Osteoblast (primary cell): Measurements from ENCODE around the gene CCDC191. TPM values are rescaled to one million over a fixed set of nuclear protein-coding genes. Genes with fewer than 3 reads are reported as not detected.

Source experiments
- DNase-seq: peaks from one replicate; pipeline ENCODE4 v3.0.0; 2011; ENCODE audit warnings: low spot score, mixed read lengths; ENCODE audit not compliant: insufficient read length; ENCODE audit errors: missing footprints
- H2AFZ ChIP-seq: 2 replicates; pipeline ENCODE4 v1.6.0; 2011; ENCODE audit warnings: mild to moderate bottlenecking, low read length
- H3K27ac ChIP-seq: 2 replicates; pipeline ENCODE4 v1.5.1; 2011; ENCODE audit warnings: mild to moderate bottlenecking, low read depth, low read length, moderate library complexity
- H3K27me3 ChIP-seq: 2 replicates; pipeline ENCODE4 v1.6.0; 2012; ENCODE audit warnings: mild to moderate bottlenecking, control low read depth, inconsistent platforms, low read length, moderate library complexity; ENCODE audit not compliant: insufficient read depth
- H3K36me3 ChIP-seq: 2 replicates; pipeline ENCODE4 v1.5.1; 2011; ENCODE audit warnings: mild to moderate bottlenecking, low read length, control low read depth, moderate library complexity; ENCODE audit not compliant: insufficient read depth
- H3K4me1 ChIP-seq: 2 replicates; pipeline ENCODE4 v1.5.1; 2011; ENCODE audit warnings: mild to moderate bottlenecking, low read length, control low read depth, moderate library complexity; ENCODE audit not compliant: insufficient read depth
- H3K4me2 ChIP-seq: 2 replicates; pipeline ENCODE4 v1.6.0; 2011; ENCODE audit warnings: mild to moderate bottlenecking, low read length; ENCODE audit not compliant: insufficient read depth
- H3K4me3 ChIP-seq: fragments of 200-600 bp; sonication (generic); 3 replicates; pipeline ENCODE4 v1.5.1; 2012; ENCODE audit warnings: mild to moderate bottlenecking, low read length, inconsistent platforms; ENCODE audit not compliant: insufficient read depth
- H3K79me2 ChIP-seq: 2 replicates; pipeline ENCODE4 v1.6.0; 2012; ENCODE audit warnings: mild to moderate bottlenecking, low read length, control low read depth, inconsistent platforms; ENCODE audit not compliant: insufficient read depth
- H3K9me3 ChIP-seq: 2 replicates; pipeline ENCODE4 v1.5.1; 2011; ENCODE audit warnings: low read depth, low read length, control low read depth
- H4K20me1 ChIP-seq: 2 replicates; pipeline ENCODE4 v1.6.0; 2012; ENCODE audit warnings: mild to moderate bottlenecking, low read length, control low read depth; ENCODE audit not compliant: insufficient read depth
- total RNA-seq: library from RNA; depleted of rRNA; stranded (reverse); fragments of >200 nt; gene quantifications from 2 replicates; pipeline ENCODE4 v1.2.3, GENCODE V29; 2012
- TF ChIP-seq, protein P1 (sequence below): IDR thresholded peaks from 2 replicates; pipeline ENCODE4 v1.5.1; 2011; ENCODE audit warnings: mild to moderate bottlenecking, low read depth, low read length, moderate library complexity; ENCODE audit errors: extremely low read depth

The CCDC191 gene
- total RNA-seq, 1 donor, result 4.0 TPM

DNA sequence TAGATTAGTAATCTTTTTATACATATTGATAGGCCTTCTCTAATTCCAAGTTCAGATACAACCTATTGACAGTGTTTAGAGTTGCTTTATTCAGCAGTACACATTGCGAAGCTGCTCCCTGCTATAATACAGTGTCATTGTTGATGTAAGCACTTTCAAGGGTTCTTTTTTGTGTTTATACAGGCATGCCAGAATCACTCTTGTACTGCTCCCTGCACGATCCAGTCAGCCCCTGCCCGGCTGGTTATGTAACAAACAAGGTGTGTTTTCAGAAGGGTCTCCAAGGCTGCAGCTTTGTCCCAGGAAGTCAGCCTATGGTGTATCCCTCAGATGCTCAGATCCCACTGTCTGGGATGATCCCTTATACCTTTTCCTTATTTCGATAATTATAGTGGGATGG, 11.5 kb upstream of the CCDC191 start:
- Histone ChIP-seq H4K20me1 (no peaks in the 10 kb centered on the region), H3K4me3 (no peak overlapping the region)

DNA sequence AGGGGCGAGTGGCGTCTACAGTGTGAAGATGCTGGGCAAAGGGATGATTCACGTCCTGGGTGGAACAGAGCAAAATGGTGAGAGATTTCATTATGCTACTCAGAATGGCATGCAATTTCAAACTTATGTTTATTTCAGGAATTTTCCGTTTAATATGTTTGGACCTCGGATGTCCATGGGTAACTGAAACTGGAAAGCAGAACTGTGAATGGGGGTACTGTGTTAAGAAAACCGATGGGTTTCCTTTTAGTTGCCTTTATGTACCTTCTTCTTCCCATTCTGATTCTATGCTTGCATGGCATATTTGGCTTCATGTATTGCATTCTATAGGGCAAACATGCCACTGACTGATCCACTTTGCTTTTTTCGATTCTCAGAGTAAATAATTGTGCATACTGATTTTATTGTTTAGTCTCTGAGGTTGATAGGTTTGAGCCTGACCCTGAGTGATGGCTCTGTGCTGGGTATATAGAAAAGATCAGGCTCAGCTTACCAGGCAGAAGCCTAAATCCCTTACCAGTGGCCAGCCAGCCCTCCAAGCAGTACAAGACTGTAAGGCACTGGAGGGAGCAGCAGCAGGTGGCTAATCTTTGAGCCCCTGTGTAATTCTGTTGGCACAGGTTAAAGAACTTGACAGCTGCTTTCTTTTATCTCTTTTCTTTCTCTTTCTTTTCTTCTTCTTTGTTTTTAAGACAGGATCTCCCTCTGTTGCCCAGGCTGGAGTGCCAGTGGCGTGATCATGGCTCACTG, 4.8 kb upstream of the CCDC191 start:
- TF ChIP-seq, protein P1, sequence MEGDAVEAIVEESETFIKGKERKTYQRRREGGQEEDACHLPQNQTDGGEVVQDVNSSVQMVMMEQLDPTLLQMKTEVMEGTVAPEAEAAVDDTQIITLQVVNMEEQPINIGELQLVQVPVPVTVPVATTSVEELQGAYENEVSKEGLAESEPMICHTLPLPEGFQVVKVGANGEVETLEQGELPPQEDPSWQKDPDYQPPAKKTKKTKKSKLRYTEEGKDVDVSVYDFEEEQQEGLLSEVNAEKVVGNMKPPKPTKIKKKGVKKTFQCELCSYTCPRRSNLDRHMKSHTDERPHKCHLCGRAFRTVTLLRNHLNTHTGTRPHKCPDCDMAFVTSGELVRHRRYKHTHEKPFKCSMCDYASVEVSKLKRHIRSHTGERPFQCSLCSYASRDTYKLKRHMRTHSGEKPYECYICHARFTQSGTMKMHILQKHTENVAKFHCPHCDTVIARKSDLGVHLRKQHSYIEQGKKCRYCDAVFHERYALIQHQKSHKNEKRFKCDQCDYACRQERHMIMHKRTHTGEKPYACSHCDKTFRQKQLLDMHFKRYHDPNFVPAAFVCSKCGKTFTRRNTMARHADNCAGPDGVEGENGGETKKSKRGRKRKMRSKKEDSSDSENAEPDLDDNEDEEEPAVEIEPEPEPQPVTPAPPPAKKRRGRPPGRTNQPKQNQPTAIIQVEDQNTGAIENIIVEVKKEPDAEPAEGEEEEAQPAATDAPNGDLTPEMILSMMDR, result no peak
- H3K27ac ChIP-seq, result no peak overlapping the region
- peaks cover 8% of the 10 kb centered on the region for H3K36me3 ChIP-seq
- no peak for DNase-seq
- H3K4me3 ChIP-seq, result no peak overlapping the region
- no peaks in the 10 kb centered on the region for H3K27me3 ChIP-seq
- H3K9me3 ChIP-seq, result no peaks in the 10 kb centered on the region
- H3K4me2 ChIP-seq, result no peak overlapping the region
- peaks cover 61% of the 10 kb centered on the region for H3K79me2 ChIP-seq
- H2AFZ ChIP-seq, result no peak overlapping the region
- no peaks in the 10 kb centered on the region for H4K20me1 ChIP-seq
- H3K4me1 ChIP-seq, result peaks cover 10% of the 10 kb centered on the region

More for the DNA sequence above, 11.5 kb upstream of the CCDC191 start:
- Histone ChIP-seq H3K27ac (no peak overlapping the region), H3K36me3 (peaks cover 30% of the 10 kb centered on the region), H2AFZ (no peak overlapping the region), H3K9me3 (no peaks in the 10 kb centered on the region), H3K4me1 (no peaks in the 10 kb centered on the region), H3K79me2 (peaks cover 7% of the 10 kb centered on the region), H3K27me3 (no peaks in the 10 kb centered on the region), H3K4me2 (no peak overlapping the region)
- TF ChIP-seq, protein P1, result no peak
- DNase-seq, result no peak

DNA sequence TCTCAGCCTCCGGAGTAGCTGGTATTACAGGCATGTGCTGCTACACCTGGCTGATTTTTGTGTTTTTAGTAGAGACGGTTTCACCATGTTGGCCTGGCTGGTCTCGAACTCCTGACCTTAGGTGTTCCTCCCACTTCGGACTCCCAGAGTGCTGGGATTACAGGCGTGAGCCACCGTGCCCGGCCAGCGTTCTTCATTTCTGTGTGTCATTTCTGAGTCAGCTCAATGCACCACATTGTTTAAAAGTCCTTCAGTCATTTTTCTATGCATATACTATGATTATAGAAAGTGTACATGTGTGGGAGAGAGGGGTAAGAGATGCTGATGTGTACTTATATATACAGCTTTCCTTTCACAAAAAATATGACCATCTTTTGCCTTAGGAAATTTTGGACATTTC, 2.3 kb upstream of the CCDC191 start:
- DNase-seq, result no peak
- Histone ChIP-seq H3K4me1 (peaks cover 16% of the 10 kb centered on the region), H2AFZ (no peak overlapping the region), H3K9me3 (no peaks in the 10 kb centered on the region), H3K4me3 (no peak overlapping the region), H4K20me1 (no peaks in the 10 kb centered on the region), H3K27me3 (no peaks in the 10 kb centered on the region), H3K36me3 (no peaks in the 10 kb centered on the region), H3K27ac (no peak overlapping the region), H3K79me2 (peaks cover 60% of the 10 kb centered on the region), H3K4me2 (no peak overlapping the region)
- TF ChIP-seq, protein P1, result no peak

DNA sequence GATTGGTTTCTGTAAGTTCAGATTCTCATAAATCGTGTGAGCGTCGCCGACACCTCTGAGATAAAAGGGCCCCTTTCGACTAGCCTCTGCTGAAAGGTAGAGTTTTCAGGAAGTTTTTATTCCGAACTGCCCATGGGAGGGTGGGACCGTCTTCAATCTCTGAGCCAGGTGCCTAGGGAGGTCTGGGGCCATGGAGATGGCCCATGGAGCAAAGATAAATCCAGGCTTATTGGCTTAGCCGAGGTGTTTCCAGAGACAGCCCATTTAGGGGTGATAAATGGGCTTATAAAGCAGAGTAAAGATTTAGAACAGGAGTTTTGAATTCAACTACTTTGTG, 653 bp upstream of the CCDC191 start:
- H3K79me2 ChIP-seq, result peaks cover 52% of the 10 kb centered on the region
- H4K20me1 ChIP-seq, result no peaks in the 10 kb centered on the region
- DNase-seq, result no peak
- peak overlapping the region; percentile 96 for H3K4me2 ChIP-seq
- H3K27ac ChIP-seq, result peak overlapping the region; percentile 91
- peak overlapping the region; percentile 100 for H2AFZ ChIP-seq
- TF ChIP-seq, protein P1, result no peak
- no peaks in the 10 kb centered on the region for H3K36me3 ChIP-seq
- no peaks in the 10 kb centered on the region for H3K27me3 ChIP-seq
- no peaks in the 10 kb centered on the region for H3K9me3 ChIP-seq
- peak overlapping the region; percentile 95 for H3K4me3 ChIP-seq
- peaks cover 16% of the 10 kb centered on the region for H3K4me1 ChIP-seq
